K562 (cell line): Measurements from ENCODE around the gene MPIG6B. TPM values are rescaled to one million over a fixed set of nuclear protein-coding genes. Genes with fewer than 3 reads are reported as not detected.

Experiments used
- BCOR ChIP-seq: fragments of 450-650 bp; IDR thresholded peaks from 2 replicates; pipeline ENCODE4 v1.6.1; 2016
- FOXA3 ChIP-seq, 2 experiments: fragments of 450-650 bp in 1 of 2; sonication (generic) in 1 of 2; formaldehyde crosslinking; IDR thresholded peaks in 1 of 2; conservative IDR thresholded peaks in 1 of 2; 2 replicates each; pipeline versions ENCODE4 v1.4.0 to v1.8.0; 2020 to 2022; ENCODE audit warnings: mild to moderate bottlenecking in 2 of 2, missing genetic modification reagents in 1 of 2
- HDAC1 ChIP-seq, 2 experiments: fragments of 450-650 bp; IDR thresholded peaks; 2 replicates each; pipeline ENCODE4 v1.6.1; 2016 to 2017; ENCODE audit warnings: inconsistent platforms in 1 of 2, mild to moderate bottlenecking in 1 of 2, moderate library complexity in 1 of 2
- KAT2B ChIP-seq: IDR thresholded peaks from one replicate; pipeline ENCODE4 v1.6.1; 2012; ENCODE audit warnings: low read depth, mild to moderate bottlenecking, control low read depth, inconsistent platforms, low read length, moderate library complexity
- SMC3 ChIP-seq: conservative IDR thresholded peaks from 2 replicates; pipeline ENCODE4 v1.6.1; 2011; ENCODE audit warnings: low read depth, low read length, improper control_type of control experiment; ENCODE audit not compliant: insufficient read depth
- SPI1 ChIP-seq: IDR thresholded peaks from 2 replicates; pipeline ENCODE4 v1.6.1; 2011; ENCODE audit warnings: low read depth, low read length, control low read depth, borderline replicate concordance
- ZNF57 ChIP-seq: fragments of 450-650 bp; formaldehyde crosslinking; IDR thresholded peaks from 2 replicates; pipeline ENCODE4 v1.4.0; 2020; ENCODE audit warnings: mild to moderate bottlenecking, moderate library complexity
- ZNF764 ChIP-seq: fragments of 250-450 bp; sonication (Bioruptor Pico); IDR thresholded peaks from 2 replicates; pipeline ENCODE4 v1.4.0; 2020; ENCODE audit warnings: low read depth, mild to moderate bottlenecking, moderate library complexity
- polyA plus RNA-seq, 8 experiments: library from polyadenylated mRNA; depleted of rRNA in 4 of 8; stranded (reverse) in 5 of 8; unstranded in 3 of 8; fragments of >200 nt; fragmentation: Nextera tagmentation in 2 of 8; fragmentation: Illumina TruSeq in 1 of 8; extraction: Ambion mirVana in 2 of 8; extraction: Trizol in 1 of 8; gene quantifications; 2 replicates each; pipeline versions ENCODE4 v1.2.1 to v1.2.3, GENCODE V29; 2011 to 2014; ENCODE audit warnings: inconsistent platforms in 1 of 8, missing spikeins in 1 of 8
- total RNA-seq, 7 experiments: library from RNA; depleted of rRNA in 6 of 7; stranded (reverse); fragments of >200 nt in 6 of 7; fragmentation: Illumina TruSeq in 2 of 7; extraction: Trizol in 2 of 7; gene quantifications; 2 replicates each; pipeline versions ENCODE4 v1.2.1 to v1.2.3, GENCODE V29; 2011 to 2021; ENCODE audit warnings: low replicate concordance in 1 of 7
- TF ChIP-seq, protein P1 (sequence below), 2 experiments: fragments of 250-450 bp in 1 of 2; fragments of 450-650 bp in 1 of 2; sonication (Bioruptor Pico) in 1 of 2; IDR thresholded peaks; 2 replicates each; pipeline versions ENCODE4 v1.6.1 to v1.8.0; 2016 to 2021; ENCODE audit warnings: mild to moderate bottlenecking in 2 of 2, moderate library complexity in 2 of 2, missing compliant biosample characterization in 1 of 2, missing genetic modification characterization in 1 of 2
- TF ChIP-seq, protein P2 (sequence below): fragments of 250-450 bp; sonication (Bioruptor Pico); IDR thresholded peaks from 2 replicates; pipeline ENCODE4 v1.9.0; 2021; ENCODE audit warnings: mild to moderate bottlenecking, inconsistent platforms
- TF ChIP-seq, protein P3 (sequence below): fragments of 450-650 bp; IDR thresholded peaks from 2 replicates; pipeline ENCODE4 v1.6.1; 2016; ENCODE audit warnings: antibody characterized with exemption
- TF ChIP-seq, protein P4 (sequence below): fragments of 450-650 bp; IDR thresholded peaks from 2 replicates; pipeline ENCODE4 v1.6.1; 2018; ENCODE audit not compliant: partially characterized antibody

The MPIG6B gene
- total and polyA plus RNA-seq, 9 of the 15 experiments (the other 6 are each of a cell fraction or from before 2014, with no cell fraction given), result 0.11 to 1.2 (median 0.28) TPM; not detected in 1

DNA sequence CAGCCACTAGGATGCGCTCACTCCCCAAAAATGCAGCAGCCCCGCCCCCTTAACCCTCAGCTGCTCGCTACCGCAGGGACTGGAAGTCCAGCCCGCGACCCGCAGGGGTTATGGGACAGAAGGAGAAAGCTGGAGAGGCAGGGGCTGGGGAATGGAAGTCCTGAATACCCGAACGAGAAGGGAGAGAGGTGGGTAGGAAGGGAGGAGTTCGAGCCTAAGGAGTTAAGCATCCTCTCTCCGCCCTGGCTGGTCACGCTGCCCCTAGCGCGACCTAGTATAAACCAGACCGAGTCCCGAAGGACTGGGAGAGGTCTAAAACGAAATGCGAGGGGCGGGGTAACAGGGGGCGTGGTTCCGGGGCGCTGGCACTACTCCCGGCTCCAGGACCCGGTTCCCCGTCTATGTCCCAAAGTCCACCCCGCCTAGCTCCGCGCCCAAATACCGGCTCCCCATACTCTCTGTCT, 6.4 kb downstream of the MPIG6B start (continued):
- TF ChIP-seq, protein P1, sequence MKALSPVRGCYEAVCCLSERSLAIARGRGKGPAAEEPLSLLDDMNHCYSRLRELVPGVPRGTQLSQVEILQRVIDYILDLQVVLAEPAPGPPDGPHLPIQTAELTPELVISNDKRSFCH (CRISPR knock-in tag; IDR thresholded peaks at IDR 0.05), result no peak
- TF ChIP-seq, protein P1 (tag; IDR thresholded peaks at IDR 0.05), result peak; percentile 90; the same call in 1 of the 2 replicates
- TF ChIP-seq, protein P2, sequence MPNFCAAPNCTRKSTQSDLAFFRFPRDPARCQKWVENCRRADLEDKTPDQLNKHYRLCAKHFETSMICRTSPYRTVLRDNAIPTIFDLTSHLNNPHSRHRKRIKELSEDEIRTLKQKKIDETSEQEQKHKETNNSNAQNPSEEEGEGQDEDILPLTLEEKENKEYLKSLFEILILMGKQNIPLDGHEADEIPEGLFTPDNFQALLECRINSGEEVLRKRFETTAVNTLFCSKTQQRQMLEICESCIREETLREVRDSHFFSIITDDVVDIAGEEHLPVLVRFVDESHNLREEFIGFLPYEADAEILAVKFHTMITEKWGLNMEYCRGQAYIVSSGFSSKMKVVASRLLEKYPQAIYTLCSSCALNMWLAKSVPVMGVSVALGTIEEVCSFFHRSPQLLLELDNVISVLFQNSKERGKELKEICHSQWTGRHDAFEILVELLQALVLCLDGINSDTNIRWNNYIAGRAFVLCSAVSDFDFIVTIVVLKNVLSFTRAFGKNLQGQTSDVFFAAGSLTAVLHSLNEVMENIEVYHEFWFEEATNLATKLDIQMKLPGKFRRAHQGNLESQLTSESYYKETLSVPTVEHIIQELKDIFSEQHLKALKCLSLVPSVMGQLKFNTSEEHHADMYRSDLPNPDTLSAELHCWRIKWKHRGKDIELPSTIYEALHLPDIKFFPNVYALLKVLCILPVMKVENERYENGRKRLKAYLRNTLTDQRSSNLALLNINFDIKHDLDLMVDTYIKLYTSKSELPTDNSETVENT (CRISPR knock-in tag), result peak; percentile 58; the same call in 1 of the 2 replicates
- TF ChIP-seq HDAC1 (IDR thresholded peaks at IDR 0.05) (peak in 1 of 2 experiments; percentile 92; a peak in 2 of 4 replicates), KAT2B (no peak), SMC3 (peak; percentile 90), ZNF57 (CRISPR knock-in tag) (no peak), FOXA3 (CRISPR knock-in tag; conservative IDR thresholded peaks at IDR 0.05 in 1 of 2, IDR thresholded peaks at IDR 0.05 in 1 of 2) (0 out of 4 replicates have a peak, but pooled peaks of 1 of the 2 experiments have one; percentile 68), BCOR (peak; percentile 54; the same call in 1 of the 2 replicates), SPI1 (peak; percentile 27; the same call in 1 of the 2 replicates), ZNF764 (CRISPR knock-in tag) (no peak)
- TF ChIP-seq, protein P3, sequence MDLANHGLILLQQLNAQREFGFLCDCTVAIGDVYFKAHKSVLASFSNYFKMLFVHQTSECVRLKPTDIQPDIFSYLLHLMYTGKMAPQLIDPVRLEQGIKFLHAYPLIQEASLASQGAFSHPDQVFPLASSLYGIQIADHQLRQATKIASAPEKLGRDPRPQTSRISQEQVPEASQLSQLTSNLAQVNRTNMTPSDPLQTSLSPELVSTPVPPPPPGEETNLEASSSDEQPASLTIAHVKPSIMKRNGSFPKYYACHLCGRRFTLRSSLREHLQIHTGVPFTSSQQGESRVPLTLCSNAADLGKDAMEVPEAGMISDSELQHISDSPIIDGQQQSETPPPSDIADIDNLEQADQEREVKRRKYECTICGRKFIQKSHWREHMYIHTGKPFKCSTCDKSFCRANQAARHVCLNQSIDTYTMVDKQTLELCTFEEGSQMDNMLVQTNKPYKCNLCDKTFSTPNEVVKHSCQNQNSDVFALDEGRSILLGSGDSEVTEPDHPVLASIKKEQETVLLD, result peak; percentile 48; the same call in 1 of the 2 replicates
- TF ChIP-seq, protein P4, sequence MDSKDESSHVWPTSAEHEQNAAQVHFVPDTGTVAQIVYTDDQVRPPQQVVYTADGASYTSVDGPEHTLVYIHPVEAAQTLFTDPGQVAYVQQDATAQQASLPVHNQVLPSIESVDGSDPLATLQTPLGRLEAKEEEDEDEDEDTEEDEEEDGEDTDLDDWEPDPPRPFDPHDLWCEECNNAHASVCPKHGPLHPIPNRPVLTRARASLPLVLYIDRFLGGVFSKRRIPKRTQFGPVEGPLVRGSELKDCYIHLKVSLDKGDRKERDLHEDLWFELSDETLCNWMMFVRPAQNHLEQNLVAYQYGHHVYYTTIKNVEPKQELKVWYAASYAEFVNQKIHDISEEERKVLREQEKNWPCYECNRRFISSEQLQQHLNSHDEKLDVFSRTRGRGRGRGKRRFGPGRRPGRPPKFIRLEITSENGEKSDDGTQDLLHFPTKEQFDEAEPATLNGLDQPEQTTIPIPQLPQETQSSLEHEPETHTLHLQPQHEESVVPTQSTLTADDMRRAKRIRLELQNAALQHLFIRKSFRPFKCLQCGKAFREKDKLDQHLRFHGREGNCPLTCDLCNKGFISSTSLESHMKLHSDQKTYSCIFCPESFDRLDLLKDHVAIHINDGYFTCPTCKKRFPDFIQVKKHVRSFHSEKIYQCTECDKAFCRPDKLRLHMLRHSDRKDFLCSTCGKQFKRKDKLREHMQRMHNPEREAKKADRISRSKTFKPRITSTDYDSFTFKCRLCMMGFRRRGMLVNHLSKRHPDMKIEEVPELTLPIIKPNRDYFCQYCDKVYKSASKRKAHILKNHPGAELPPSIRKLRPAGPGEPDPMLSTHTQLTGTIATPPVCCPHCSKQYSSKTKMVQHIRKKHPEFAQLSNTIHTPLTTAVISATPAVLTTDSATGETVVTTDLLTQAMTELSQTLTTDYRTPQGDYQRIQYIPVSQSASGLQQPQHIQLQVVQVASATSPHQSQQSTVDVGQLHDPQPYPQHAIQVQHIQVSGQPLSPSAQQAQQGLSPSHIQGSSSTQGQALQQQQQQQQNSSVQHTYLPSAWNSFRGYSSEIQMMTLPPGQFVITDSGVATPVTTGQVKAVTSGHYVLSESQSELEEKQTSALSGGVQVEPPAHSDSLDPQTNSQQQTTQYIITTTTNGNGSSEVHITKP, result no peak
